Inferior parietal cortex (tissue), 1 donor: ENCODE measurements around the gene UBA6.

Source experiments
- DNase-seq: peaks from one replicate; pipeline ENCODE4 v3.0.0-alpha.2; 2016; ENCODE audit errors: extremely low spot score

Gene UBA6

DNA sequence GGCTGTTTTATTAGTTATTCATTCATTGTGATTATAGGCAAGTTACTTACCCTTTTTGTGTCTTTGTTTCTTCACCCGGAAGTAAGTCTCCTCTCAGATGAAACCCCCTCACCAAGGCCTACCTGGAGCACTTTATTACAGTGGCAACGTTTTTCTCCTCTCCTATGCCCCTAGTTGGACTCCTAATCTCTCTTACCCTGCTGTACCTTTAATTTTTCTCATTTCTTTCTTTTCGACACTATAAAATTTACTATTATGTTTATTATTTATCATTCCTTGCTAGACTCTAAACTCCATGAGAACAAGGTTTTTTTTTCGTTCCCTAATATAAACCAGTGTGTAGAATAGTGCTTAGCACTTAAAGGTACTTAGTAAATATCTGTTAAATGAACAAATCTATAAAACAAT lies 124.9 kb downstream of the UBA6 start:
- DNase-seq = no peak

DNA sequence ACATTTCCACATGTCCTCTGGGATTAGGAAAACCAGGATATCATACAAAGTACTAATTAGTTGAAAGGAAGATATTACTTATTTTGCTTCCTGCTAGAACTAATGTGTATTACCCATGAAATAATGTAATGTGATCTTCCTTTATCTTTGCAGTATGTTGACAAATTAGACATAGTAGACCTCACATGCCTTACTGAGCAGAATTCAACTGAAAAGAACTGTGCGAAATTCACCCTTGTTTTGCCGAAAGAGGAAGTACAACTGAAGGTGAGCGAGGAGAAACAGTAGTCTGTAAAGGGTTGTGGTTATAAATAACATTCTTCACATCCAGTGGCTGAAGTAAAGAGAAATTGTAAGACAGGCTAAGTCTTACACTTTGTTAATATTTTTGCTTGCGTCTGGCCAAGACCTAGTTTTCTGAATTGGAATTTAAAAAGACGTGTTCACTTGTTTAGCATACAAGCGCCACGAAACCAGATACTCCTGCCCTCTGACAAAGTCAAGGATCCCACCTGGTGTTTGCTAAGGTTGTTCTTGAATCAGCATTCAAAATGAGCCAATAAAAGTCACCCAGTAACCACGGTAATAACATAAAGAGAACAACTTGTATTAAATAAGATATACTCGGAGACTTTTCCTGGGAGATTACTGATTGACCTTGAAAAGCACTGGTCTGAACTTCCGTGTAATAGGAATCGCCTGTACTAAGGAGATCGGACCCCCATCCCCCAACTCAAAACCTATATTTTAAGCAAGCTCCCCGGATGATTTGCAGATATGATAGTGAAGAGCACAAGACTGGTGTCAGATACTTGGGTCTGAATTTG lies 125.5 kb downstream of the UBA6 start:
- no peak for DNase-seq

DNA sequence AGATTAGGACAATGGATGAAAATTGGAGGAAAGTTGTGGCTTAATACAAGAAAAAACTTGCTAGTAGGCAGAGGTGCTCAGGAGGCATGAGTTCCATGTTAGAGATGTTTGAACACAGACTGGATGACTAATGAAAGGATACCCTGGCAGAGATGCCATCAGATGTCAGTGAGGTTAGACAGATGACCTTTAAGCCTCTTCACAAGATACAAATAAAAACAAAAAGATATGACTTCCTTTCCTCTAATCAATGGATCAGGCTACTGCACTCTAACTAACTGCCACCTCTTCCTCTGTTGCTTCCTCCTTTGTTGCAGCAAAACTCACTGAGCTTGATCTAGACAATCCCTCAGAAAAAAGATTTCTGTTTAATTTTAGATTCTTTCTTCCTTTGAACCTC lies 127.8 kb downstream of the UBA6 start:
- no peak for DNase-seq

DNA sequence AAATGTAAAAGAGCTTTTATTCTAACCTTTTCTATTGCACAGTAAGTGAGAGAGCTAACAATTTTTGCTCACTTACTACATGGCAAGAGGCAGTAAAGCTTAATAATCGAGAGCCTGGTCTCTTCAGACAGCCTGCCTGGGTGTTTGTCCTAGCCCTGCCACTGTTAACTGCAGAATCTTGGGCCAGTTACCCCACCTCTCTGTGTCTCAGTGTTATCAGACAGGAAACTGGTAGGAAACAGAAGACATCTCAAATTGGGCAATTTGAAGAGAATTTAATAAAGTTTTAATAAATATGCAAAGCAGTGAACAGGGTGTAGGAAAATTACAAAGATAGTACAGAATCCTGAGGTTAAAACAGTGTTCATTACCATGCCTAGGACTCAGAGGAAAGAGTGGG lies 129.0 kb downstream of the UBA6 start:
- DNase-seq = no peak

DNA sequence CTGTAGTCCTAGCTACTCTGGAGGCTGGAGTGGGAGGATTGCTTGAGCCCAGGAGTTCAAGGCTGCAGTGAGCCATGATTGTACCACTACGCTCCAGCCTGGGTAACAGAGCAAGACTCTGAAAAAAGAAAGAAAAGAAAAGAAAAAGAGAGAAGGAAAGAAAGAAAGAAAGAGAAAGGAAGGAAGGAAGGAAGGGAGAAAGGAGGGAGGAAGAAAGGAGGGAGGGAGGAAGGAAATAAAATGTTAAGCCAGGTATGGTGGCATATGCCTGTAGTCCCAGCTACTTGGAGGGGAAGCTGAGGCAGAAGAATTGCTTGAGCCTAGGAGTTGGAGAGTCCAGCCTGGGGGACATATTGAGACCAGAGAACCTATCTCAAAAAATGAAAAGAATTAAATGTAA lies 130.4 kb downstream of the UBA6 start:
- no peak for DNase-seq

DNA sequence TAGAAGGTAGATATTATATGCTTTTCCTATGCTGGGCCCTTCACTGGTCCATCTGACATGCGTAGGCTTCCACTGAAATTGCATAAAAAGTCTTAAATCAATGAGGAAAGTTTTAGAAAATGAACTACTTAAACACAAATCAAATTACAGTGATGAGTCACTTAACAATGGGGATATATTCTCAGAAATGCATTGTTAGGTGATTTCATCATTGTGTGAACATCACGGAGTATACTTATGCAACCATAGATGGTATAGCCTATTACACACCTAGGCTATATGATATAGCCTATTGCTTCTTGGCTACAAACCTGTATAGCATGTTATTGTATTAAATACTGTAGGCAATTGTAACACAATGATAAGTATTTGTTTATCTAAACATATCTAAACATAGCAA lies 132.1 kb downstream of the UBA6 start:
- DNase-seq = no peak

DNA sequence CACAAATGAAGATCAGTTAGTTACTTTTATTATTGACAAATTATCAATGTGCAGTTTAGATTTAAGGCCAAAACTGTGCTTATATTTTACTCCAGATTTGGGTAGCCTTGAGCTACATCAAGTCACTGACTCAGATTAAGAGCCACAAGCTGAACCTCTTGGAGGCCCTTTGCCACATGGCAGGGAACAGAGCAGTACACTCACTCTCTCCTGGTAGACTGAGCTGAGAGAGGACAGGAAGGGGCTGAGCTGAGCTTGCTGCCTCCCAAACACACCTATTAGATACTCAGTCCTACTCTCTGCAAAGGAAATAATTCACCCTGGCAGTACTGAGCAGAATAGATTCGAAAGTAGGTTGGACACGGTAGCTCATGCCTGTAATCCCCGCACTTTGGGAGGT lies 134.6 kb downstream of the UBA6 start:
- no peak for DNase-seq

DNA sequence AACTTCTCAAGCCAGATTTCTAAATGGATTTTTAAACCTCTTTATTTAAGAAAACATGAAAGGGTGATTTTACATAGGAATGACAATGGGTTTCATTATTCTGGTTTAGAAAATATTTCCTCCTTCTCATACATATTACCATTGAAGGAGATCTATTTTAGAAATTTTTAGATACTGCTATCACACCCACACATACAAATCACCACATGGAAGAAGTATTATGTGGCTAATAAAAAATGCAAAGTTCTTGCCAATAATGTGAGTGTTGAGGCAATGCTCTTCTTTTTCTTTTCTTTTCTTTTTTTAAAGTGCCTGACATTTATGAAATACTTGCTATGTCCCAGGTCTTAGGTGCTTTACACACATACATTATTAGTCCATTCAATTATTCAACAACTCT lies 135.7 kb downstream of the UBA6 start:
- no peak for DNase-seq
